Effector CD4-positive, alpha-beta T cell (primary cell): ENCODE measurements around the gene SFTPB.
A peak's percentile ranks its signal among the peaks of the same experiment; 100 is the strongest.

Experiments used
- DNase-seq: peaks from one replicate; pipeline ENCODE4 v3.0.0-alpha.2; 2020

Gene SFTPB

DNA sequence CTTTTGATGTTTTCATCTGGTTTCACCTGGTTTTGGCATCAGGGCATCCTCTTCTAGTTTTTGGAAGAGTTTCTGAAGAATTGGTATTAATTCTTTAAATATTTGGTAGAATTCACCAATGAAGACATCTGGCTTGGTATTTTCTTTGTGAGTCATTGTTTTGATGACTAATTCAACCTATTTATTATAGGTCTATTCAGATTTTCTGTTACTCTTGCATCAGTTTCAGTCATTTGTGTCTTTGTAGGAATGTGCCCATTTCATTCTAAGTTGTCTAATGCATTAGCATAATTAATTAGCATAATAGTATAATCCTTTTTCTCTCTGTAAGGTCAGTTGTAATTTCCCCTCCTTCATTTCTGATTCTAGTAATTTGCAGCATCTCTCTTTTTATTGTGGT lies 34.2 kb upstream of the SFTPB start:
- no peak for DNase-seq

DNA sequence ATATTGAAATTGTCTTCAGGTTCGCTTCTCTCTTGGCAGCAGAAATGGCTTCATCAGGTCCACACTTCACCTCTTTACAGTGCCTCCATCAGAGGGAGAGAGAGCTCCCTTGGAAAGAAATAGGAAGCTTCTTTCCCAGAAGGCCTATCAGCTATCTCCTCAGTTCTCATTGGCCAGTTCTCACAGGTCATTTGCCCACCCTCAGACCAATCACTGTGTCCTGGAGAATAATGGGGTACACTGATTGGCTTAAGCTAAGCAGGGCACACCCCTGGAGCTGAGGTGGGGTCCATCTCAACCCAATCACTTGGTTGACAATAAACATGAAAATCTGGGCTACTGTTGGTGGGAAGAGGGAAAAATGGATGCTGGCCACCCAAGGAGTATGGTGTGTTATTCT lies 31.3 kb upstream of the SFTPB start:
- no peak for DNase-seq

DNA sequence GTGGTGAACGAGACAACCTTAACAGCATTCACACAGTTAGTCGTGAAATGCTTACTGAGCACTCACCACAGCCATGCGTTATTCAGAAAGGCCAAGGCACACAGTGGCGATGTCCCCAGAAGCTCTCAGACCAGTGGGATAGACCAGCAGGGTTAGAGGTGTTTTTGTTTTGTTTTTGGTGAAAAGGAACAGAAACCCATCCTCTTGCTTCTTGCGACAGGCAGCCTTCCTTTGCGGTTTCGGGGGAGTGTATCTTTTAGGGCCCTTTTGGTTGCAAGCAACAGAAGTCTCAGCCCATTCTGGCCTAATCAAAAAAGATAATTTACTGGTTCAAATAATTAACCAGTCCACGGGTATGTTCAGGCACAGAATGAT lies 30.9 kb upstream of the SFTPB start:
- DNase-seq: no peak

DNA sequence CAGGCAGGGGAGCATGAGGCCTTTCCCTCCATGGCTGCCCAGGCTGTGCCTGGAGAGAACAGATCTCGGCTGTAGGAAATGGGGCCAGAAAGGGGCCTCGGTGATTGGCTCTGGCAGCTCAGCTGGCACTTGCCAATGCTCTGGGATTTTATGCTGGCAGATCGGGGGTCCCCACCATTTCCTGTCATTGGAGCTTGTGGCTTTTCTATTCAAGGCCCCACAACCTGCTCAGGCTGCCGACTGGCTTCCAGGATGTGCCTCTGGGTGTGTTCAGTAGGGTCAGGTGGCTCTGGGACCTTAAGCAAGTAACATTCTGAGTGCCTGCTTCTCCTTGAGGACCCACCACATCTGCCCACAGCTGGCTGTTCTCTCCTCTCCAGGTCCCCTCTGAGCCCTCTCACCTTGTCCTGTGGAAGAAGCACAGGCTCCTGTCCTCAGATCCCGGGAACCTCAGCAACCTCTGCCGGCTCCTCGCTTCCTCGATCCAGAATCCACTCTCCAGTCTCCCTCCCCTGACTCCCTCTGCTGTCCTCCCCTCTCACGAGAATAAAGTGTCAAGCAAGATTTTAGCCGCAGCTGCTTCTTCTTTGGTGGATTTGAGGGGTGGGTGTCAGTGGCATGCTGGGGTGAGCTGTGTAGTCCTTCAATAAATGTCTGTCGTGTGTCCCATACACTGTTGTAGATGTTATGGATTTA lies 30.3 kb upstream of the SFTPB start:
- DNase-seq: no peak

DNA sequence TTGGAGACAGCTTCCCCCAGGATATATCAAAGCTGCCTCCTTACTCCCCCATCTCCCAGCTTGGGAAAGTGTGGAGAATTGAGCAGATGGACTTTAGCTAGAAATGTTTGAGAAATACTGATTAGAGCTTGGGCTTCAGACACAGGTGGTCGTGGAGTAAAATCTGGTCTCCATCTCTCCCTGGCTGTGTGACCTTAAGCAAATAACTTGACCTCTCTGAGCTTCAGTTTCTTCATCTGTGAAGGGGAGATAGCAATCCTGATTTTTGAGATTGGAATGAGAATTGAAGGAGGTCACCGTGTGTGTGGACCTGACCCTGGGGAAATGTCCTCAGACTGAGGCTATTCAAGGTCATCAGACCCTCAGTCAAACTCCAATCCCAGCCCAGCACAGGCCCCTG lies 29.7 kb upstream of the SFTPB start:
- DNase-seq: no peak

DNA sequence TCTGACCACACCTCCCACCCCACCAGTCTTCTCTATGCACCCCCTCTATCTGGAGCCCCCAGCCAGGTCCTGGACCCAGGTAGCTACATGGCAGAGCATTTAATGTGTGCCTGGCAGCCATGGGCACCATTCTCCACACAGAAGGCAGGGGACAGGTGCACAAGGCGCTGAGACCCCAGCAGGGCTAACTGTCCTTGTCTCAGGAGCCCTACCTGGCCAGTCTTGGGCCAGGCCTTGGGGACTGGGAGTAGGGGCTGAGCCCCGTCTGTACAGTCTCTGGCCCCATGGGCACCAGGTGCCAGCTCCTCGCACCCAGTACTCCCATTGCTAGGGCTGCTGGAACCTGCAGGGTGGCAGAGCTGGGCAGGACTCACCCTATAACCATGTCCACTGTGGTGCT lies 29.1 kb upstream of the SFTPB start:
- DNase-seq: no peak

DNA sequence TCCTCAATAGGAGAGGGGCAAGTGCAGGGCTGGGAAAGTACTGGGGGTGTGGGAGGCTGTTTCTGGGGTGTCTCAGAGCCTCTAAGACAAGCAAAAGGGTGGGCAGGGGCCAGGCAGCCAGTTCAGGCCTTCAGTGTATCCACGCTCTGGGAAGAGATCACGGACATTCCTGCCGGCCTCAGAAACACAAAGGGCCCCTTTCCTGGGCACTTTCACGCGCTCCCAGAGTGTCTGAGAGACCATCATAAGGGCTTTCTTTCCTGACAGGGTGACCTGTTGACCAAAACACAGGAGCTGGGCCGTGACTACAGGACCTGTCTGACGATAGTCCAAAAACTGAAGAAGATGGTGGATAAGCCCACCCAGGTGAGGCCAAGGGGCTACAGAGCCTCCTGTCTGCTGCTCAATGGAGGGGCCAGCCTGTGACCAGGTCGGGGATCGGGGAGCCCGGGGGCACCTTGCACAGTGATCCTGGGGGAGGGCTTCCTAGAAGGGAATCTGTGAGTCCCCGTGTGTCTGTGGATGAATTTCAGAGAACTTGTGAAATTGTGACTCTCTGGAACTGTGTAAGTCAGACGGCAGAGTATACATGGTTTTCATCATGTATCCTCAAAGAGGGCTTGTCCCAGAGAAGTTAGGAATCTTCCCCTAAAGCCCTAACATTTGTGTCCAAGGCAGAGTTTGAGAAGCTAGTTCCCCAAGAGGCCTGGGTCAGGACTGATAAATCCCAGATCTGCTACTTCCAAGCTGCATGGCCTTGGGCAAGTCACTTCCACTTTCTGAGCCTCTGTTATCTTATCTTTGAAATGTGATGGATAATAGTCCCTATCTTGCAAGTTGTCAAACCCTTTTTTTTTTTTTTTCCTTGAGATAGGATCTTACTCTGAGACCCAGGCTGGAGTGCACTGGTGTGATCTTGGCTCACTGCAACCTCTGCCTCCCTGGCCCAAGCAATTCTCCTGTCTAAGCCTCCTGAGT lies 28.0 kb upstream of the SFTPB start:
- no peak for DNase-seq

DNA sequence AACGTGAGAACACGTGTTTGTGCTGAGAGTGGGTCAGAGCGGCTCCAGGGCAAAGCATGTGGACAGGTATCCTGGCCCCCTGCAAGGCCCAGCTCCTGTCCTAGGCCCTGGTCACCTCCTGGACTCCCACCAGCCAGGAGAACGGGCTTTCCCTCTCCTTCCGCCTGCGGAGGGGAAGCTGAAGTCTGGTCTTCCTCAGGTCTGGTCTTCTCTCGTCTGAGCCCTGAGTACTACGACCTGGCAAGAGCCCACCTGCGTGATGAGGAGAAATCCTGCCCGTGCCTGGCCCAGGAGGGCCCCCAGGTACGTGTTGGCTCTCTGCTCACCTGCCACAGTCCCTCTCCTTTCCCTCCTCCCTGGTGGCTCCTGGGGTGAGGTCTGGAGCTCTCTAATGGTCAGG lies 27.1 kb upstream of the SFTPB start:
- DNase-seq: no peak

DNA sequence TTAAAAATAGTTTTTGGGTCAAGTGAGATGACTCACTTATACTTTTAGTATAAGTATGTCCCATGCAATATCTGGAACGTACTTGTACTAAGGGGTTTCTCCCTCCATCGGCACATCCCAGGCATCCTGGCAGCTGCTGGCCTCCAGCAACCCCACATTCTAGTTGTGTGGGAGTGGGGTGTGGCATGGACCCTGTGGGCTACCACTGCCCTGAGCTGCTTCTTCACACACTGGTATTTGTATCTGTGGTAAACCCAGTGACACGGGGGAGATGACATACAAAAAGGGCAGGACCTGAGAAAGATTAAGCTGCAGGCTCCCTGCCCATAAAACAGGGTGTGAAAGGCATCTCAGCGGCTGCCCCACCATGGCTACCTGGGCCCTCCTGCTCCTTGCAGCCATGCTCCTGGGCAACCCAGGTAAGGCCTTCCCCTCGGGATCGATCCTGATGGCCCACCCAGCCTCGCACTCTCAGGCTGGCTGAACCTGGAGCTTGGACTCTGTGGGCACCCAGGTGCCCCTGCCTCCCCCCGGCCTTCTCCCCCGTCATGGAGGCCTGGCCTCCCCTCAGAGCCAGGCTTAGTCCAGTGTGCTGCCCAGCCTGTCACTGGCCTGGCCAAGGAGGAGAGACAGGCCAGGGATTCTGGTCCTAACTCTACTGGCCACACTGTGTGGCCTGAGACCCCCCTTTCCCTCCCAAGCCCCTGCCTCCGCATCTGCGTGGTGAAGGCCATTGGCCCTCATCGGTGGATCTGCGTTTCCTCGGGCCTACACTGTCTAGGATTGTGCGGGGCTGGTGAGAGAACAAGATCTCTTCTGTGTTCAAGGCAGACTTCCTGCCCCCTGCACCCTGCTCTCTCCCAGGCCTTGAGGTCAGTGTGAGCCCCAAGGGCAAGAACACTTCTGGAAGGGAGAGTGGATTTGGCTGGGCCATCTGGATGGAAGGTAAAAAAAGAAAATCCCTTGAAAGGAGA lies 26.3 kb upstream of the SFTPB start, which contains the start of gene GNLY:
Gene GNLY (plus strand): TSS at position 307 of the 974 bp plus-strand sequence. CDS start 61 bp downstream, at position 368.
- no peak for DNase-seq

DNA sequence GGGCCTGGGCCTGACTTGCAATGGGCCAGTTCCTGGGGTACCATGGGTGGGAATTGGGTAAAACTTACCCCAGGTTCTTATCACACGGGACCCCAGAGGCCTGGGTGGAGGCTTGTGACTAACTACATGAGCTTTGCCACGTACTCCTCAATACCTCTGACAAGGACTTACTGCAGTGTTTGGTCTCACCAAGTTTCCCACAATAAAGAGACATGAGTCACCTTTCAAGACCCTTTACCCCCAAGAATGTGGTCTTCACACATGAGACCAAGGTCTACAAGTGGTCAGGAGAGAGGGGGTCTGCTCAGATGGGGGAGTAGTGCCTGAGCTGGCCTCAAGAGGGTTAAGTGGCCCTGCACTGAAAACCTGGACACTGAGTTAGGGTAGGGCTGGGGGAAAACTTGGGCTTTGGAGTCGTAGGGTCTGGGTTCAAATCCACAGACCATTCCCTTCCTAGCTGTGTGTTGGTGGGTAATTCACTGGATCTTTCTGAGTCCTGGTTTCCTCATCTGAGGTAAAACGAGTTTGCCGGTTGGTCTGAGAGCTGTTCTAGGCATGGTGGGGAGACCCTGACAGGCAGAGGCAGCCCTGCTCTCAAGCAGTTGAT lies 24.1 kb upstream of the SFTPB start:
- DNase-seq: no peak

DNA sequence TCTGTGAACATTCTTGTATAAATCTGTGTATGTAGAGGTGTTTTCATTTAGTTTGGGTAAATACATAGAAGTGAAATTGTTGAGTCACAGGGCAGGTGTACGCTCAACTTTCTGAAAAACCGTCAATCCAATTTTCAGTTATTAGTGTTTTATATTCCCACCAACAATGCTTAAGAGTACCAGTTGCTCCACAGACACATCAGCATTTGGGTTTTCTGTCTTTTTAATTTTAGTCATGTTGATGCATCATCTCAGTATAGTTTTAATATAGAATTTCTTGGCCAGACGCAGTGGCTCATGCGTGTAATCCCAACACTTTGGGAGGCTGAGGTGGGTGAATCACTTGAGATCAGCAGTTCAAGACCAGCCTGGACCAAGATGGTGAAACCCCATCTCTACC lies 22.9 kb upstream of the SFTPB start:
- no peak for DNase-seq

DNA sequence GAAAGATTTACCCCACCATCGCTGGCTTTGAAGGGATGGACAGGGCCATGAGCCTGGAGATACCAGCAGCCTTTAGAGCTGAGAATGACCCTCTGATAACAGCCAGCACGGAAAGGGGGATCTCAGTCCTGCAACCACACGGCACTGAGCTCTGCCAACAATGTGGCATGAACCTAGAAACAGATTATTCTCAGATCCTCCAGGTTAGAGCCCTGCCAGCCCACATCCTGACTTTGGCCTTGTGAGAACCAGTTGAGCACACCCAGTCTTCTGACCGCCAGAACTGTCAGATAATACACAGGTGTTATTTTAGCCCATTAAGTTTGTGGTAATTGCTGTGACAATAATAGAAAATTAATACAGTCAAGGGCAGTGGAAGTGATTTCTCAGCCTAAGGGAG lies 16.8 kb upstream of the SFTPB start:
- no peak for DNase-seq

DNA sequence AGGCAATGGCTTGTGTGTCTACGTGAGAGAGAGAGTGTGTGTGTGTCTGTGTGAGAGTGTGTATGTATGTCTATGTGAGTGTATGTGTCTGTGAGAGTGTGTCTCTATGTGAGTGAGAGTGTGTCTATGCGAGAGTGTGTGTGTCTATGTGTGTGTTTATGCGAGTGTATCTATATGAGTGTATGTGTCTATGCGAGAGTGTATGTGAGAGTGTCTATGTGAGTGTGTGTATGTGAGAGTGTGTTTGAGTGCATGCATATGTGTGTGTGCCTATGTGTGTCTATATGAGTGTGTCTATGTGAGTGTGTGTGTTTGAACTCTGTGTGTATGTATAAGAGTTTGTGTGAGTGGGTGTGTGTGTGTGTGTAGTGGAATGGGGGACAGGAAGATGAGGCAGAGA lies 16.4 kb upstream of the SFTPB start:
- DNase-seq: no peak

DNA sequence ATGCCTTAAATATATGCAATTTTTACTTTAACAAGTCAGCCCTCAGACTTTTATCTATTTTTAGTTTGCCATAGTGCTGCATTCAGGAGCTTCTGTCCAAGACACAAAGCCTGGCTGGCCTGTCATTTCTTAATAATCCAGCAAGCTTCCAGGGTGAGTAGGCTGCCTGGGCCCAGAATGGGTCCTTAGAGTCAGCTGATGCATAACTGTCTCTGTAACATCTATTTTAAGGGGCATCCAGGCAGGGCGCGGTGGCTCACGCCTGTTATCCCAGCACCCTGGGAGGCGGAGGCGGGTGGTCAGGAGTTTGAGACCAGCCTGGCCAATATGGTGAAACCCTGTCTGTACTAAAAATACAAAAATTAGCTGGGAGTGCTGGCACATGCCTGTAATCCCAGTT lies 14.4 kb upstream of the SFTPB start:
- DNase-seq: no peak

DNA sequence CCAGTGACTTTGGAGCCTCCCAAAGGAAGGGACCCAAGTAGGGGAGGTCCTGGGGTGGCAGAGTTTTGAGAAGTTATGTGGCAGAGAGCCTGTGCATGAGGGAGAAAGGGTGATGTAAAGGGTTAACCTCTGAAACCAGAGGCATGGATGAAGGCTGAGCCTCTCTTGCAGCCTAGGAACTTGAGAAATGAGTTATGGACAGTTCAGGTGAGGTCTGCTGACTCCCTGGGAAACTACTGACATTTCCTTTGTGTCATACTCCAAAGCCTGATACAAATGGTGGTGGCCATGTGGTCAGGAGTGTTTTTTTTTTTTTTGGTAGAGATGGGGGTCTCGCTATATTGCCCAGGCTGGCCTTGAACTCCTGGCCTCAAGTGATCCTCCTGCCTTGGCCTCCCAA lies 13.8 kb upstream of the SFTPB start:
- no peak for DNase-seq

DNA sequence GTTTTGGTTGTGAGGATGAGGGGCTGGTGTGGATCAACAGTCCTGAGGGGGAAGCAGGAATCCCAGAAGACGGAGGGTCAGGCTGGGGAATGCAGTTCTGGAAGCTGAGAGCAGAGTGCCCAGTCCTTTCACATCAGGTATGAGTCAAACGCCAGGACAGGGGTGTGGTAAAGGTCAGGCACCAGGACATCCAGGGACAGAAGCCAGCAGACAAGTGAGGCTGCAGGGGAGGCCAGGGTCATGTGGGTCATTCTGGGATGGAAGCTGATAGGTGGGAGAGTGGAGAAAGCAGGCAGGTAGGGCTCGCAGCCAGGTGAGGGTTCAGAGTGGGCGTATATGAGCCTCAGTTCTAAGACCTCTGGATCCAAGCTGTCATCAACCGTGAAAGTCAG lies 13.4 kb upstream of the SFTPB start:
- no peak for DNase-seq

DNA sequence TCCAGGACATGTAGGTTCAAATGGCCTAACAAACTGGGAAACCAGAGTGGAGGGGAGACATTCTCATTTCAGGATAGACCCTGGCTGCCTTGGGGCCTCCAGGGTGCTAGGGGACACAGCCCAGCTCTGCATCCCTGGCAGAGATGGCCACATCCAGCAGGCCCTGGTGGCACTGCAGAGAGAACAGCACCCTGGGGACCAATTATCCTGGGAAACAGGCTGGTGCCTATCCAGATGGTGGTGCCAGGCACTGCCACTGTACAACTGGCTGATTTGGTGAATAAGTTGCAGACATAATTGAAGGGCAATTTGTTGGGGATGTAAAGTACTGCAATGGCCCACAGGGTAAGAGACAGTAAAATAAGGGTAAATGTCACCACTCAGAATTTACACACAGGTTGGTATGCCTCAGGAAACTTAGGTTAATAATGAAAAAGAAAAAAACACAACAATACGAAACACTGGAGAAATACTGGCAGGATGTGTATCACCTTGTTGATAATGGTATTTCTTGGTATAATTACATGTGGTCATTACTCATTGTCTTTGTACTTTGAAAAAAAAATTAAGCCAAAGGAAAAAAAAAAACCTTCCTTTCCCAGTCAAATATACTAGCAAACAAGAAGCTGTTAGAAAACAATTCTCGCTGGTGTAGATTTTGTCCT lies 12.8 kb upstream of the SFTPB start:
- DNase-seq: no peak

DNA sequence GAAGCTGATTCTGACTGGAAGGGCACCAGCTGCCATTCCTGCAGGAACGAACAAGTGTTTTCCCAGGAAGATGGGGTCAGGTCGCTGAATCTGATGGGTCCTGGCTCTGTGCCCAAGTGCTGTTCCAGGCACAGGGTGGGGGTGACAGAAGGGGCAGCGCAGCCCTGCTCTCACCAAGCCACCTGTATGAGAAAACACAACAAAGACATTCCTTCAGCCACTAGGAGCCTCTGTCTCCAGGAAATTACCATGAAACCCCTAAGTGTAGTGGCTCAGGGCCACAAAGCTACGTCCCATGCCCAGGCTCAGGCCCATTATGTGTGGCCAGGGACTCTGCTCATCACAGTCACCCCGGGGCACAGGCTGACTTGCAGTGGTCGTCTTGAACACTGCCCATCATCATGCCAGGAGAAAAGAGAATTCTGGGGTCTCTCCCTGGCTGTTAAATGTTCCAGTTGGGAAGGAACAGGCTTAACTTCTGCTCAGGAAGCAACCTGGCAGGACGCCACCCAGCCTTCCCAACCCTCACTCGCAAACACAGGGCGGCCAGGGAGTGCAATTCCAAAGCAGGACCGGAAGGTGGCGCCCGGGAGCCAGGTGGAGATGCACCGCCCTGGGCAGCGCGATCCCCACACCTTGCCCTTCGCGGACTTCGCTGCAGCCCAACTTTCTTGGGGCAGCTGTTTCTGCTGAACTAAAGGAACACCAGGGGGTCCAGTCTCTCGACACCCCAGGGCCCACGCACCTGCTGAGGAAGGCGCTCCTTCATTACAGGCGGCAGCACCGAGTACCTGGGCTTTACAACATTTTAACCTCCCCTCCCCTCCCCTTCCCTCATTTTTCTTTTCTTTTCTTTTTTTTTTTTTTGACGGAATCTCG lies 11.0 kb upstream of the SFTPB start:
- peak; percentile 62 for DNase-seq

DNA sequence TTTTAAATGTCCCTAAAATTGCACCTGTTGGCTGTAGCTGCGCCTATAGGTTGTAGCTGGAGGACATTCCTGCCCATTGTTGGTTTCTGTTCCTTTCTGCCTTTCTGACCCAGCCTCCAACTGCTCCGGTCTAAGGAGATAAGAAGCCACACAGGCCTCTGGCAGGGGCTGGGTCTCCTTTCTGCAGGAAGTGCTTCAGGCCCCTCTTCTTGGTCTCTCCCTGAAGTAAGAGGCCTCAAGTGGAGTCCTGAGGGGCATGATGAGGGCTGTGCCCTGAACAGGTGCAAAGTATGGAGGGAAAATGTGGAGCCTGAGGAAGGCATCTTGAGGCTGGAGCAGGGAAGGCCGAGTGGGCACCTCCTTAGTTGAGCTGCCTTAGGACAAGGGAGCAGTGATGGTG lies 10.4 kb upstream of the SFTPB start:
- DNase-seq: no peak

DNA sequence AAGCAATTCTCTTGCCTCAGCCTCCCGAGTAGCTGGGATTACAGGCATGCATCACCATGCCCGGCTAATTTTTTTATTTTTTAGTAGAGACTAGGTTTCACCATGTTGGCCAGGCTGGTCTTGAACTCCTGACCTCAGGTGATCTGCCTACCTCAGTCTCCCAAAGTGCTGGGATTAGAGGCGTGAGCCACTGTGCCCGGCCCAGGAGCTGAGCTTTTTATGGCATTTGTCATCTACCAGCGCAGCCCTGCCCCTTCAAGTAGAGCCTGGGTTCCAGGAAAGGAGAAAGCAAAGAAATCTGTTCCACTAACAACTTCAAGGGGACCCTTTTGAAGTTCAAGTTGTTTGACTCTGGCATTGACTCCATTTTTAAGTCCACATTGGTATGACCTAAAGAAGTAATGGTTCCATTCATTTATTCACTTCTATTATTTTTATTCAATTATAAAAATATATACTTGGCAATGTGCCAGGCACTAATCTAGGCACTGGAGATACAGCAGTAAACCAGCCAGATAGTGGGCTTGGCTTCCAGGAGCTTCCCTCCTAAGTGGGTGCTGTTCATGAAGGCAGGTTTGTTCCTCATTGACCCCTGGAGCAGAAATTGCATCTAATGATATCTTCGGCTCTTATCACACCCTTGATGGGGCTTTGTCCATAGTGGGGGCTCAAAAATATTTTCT lies 8.0 kb upstream of the SFTPB start:
- no peak for DNase-seq
